HFFc6 (cell line): ENCODE results near the gene GRAMD2A. TPM values are rescaled to one million over a fixed set of nuclear protein-coding genes. Genes with fewer than 3 reads are reported as not detected.
A peak's percentile ranks its signal among the peaks of the same experiment; 100 is the strongest.

ENCODE experiments used
- DNase-seq: peaks from one replicate; pipeline ENCODE4 v3.0.0-alpha.2; 2018
- H3K27ac Mint-ChIP-seq: 2 replicates; pipeline ENCODE4 v1.8.0; 2020; ENCODE audit warnings: mild to moderate bottlenecking, mixed read lengths
- H3K27me3 Mint-ChIP-seq: 2 replicates; pipeline ENCODE4 v1.8.0; 2021; ENCODE audit warnings: mild to moderate bottlenecking, moderate library complexity, mixed read lengths; ENCODE audit not compliant: insufficient read depth
- H3K36me3 Mint-ChIP-seq: 2 replicates; pipeline ENCODE4 v1.8.0; 2021; ENCODE audit warnings: low read depth, mixed read lengths
- H3K4me1 Mint-ChIP-seq: 2 replicates; pipeline ENCODE4 v1.8.0; 2020; ENCODE audit warnings: low read depth, mixed read lengths
- H3K4me3 Mint-ChIP-seq: 2 replicates; pipeline ENCODE4 v1.8.0; 2020; ENCODE audit warnings: mild to moderate bottlenecking, moderate library complexity, mixed read lengths
- H3K9me3 Mint-ChIP-seq: 2 replicates; pipeline ENCODE4 v1.8.0; 2020; ENCODE audit warnings: mild to moderate bottlenecking, mixed read lengths
- long read RNA-seq: library from polyadenylated mRNA; unstranded; transcript quantifications from one replicate; pipeline ENCODE4 v2.0.0, GENCODE V29; 2019
- total RNA-seq, 6 experiments: library from RNA; stranded (reverse); fragmentation: NEBNext Ultra II Directional; extraction: Animal tissue kit (Norgen Biotek cat#: 25700); gene quantifications; 2 replicates in 1 of 6; 3 replicates in 5 of 6; pipeline ENCODE4 v1.2.3, GENCODE V29; 2021
- TF ChIP-seq, protein P1 (sequence below): fragments of 200-600 bp; sonication (generic); IDR thresholded peaks from 2 replicates; pipeline ENCODE4 v1.5.0; 2021; ENCODE audit warnings: antibody characterized with exemption, mild to moderate bottlenecking

The GRAMD2A gene
- total RNA-seq = under 1 TPM in 1 of 6 experiments, not detected in 5; 0.14 TPM
- long read RNA-seq = 0 reads

DNA sequence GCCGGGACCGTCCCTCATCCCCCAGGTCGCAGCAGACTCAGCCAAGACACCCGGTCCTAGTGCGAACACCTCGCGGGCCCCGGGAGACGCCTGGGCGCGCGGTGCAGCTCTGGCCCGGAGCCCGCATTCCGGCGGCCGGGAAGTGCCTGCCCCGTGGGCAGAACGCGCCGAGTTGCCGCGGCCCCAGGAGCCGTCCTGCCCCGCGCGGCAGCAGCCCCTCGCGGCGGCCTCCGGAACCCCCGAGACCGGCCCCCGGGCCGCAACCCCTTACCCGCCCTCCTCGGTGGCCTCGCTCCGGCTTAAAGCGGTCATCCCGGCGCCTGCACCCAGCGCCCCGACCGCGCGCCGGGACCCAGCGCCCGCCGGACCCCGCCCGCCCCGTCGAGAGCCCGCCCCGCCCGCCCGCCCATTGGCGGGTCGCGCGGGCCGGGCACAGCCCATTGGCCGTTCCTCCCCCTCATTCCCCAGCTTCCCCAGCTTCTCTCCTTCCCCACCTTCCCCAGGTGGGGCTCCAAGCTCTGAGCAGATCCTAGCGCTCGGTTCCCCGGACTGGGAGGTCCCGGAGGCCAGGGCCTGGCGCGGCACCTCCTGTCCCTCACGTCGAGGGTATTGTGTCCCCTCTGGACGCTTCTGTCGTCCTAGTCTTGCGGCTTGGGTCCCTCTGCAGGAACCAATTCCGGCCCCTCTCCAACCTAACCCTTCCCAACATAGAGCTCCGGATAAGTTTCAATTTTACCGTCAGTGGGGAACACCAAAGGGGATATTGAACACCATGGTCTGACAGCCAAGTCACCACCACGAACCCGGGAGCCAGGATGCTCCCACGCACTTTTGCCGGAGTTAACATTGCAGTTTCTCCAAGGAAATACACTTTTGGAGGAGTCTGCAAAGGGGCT lies at the start of gene GRAMD2A:
TSS of gene GRAMD2A (minus strand) at position 328 of the 896 bp plus-strand sequence.
- Mint-ChIP-seq H3K27ac (peak within 1 kb of the TSS; percentile 65), H3K9me3 (no peaks in the 10 kb centered on the region), H3K4me1 (peaks cover 30% of the 10 kb centered on the region), H3K27me3 (peaks cover 17% of the 10 kb centered on the region), H3K36me3 (peaks cover 19% of the 10 kb centered on the region), H3K4me3 (peak within 1 kb of the TSS; percentile 76)
- no peak for DNase-seq
- TF ChIP-seq, protein P1, sequence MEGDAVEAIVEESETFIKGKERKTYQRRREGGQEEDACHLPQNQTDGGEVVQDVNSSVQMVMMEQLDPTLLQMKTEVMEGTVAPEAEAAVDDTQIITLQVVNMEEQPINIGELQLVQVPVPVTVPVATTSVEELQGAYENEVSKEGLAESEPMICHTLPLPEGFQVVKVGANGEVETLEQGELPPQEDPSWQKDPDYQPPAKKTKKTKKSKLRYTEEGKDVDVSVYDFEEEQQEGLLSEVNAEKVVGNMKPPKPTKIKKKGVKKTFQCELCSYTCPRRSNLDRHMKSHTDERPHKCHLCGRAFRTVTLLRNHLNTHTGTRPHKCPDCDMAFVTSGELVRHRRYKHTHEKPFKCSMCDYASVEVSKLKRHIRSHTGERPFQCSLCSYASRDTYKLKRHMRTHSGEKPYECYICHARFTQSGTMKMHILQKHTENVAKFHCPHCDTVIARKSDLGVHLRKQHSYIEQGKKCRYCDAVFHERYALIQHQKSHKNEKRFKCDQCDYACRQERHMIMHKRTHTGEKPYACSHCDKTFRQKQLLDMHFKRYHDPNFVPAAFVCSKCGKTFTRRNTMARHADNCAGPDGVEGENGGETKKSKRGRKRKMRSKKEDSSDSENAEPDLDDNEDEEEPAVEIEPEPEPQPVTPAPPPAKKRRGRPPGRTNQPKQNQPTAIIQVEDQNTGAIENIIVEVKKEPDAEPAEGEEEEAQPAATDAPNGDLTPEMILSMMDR = no peak; the same call in 1 of the 2 replicates

DNA sequence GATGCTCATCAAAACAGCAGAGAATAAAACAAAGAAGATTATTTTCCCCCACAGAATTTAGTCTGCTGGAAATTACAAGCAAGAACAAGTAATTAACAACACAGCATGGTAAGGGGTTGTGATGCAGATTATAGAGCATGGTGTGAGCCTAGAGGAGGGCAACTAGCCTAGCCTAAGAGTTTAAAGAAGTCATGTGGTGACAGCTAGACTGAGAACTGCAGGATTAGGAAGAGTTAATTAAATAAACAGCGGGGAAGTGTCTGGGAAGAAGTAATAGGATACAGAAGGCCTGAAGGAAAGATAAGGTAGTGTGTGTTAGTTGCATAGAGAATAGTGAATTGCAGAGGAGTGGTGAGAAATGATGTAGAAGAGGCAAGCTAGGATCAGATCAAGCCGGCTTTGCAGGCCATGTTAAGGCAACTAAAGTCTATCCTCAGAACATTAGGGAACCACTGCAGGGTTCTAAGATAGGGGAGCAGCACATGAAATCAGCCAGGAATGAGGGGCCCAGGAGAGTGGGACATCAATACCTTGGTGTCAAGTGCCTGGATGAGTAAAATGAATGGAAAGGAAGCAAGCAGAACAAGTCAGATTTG lies 45.3 kb upstream of the GRAMD2A start:
- no peak overlapping the region for H3K27ac Mint-ChIP-seq
- no peaks in the 10 kb centered on the region for H3K9me3 Mint-ChIP-seq
- peaks cover 15% of the 10 kb centered on the region for H3K4me1 Mint-ChIP-seq
- no peaks in the 10 kb centered on the region for H3K27me3 Mint-ChIP-seq
- H3K4me3 Mint-ChIP-seq = no peak overlapping the region
- no peak for DNase-seq
- H3K36me3 Mint-ChIP-seq = peaks cover 47% of the 10 kb centered on the region
- TF ChIP-seq, protein P1 = no peak

DNA sequence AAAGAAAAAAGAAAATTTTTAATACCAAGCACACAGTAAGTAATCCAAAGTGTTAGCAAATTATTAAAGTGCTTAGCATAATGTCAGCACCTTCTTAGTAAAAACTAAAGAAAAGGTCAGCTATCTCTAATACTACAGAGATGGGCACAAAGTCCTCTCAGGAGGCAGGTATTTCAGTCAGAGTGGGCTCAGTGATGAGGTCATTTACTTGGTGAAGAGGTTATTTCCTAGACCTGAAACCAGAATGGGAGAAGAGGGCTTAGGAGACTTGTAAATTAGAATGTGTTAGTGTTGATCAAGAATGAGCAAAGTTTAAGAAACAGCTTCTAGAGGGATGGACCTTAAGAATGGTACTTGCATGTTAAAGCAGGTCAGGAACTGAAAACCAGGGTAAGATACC lies 42.1 kb upstream of the GRAMD2A start:
- H3K27me3 Mint-ChIP-seq = peaks cover 1% of the 10 kb centered on the region; the same call in 1 of the 2 replicates
- peaks cover 42% of the 10 kb centered on the region for H3K4me1 Mint-ChIP-seq
- H3K9me3 Mint-ChIP-seq = no peaks in the 10 kb centered on the region
- H3K27ac Mint-ChIP-seq = peak overlapping the region; percentile 10; the same call in 1 of the 2 replicates
- DNase-seq = no peak
- TF ChIP-seq, protein P1 = no peak
- H3K36me3 Mint-ChIP-seq = peaks cover 34% of the 10 kb centered on the region
- no peak overlapping the region for H3K4me3 Mint-ChIP-seq

DNA sequence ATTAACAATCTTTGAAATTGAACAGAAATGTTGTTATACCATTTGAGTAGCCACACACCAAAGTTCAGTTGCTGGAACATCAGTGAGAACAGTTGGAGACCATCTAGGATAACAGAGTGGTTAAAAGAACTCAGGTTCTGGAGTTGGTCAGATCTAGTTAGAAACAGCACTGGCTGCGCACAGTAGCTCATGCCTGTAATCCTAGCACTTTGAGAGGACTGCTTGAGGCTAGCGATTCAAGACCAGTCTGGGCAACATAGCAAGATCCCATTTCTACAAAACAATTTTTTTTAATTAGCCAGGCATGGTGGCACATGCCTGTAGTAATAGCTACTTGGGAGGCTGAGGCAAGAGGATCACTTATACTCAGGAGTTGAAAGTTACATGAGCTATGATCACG lies 41.0 kb upstream of the GRAMD2A start:
- H3K4me1 Mint-ChIP-seq = peaks cover 44% of the 10 kb centered on the region
- no peaks in the 10 kb centered on the region for H3K9me3 Mint-ChIP-seq
- H3K4me3 Mint-ChIP-seq = no peak overlapping the region
- peak overlapping the region; percentile 98; the same call in 1 of the 2 replicates for H3K27ac Mint-ChIP-seq
- no peak for DNase-seq
- H3K27me3 Mint-ChIP-seq = peaks cover 1% of the 10 kb centered on the region; the same call in 1 of the 2 replicates
- peaks cover 23% of the 10 kb centered on the region for H3K36me3 Mint-ChIP-seq
- TF ChIP-seq, protein P1 = no peak

DNA sequence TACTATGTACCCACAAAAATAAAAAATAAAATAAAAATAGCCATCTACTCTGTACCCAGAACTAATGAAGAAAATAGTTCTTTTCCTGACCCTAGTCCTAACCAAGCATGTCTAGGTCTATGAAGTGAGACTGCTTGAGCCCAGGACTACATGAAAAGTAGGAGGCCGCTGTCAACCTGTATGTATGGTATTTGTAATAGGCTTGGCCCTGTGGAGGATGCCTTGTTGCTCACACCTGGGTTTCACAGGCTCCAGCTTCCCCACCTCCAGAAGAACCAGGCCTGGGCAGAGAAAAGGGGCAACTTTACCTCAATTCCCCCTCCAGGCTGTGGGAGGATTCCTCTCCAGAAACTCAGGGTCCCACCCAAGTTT lies 40.3 kb upstream of the GRAMD2A start:
- TF ChIP-seq, protein P1 = no peak
- peaks cover 1% of the 10 kb centered on the region; the same call in 1 of the 2 replicates for H3K27me3 Mint-ChIP-seq
- H3K9me3 Mint-ChIP-seq = no peaks in the 10 kb centered on the region
- peaks cover 44% of the 10 kb centered on the region for H3K4me1 Mint-ChIP-seq
- no peak for DNase-seq
- peak overlapping the region; percentile 89; the same call in 1 of the 2 replicates for H3K4me3 Mint-ChIP-seq
- peaks cover 19% of the 10 kb centered on the region for H3K36me3 Mint-ChIP-seq
- peak overlapping the region; percentile 98 for H3K27ac Mint-ChIP-seq
